Measurements from ENCODE around the gene CTNND1.

GRCh38 chr11:57786436-57786835, 24.8 kb downstream of the CTNND1 start:
- TF ChIP-seq CTCF (IDR thresholded peaks at IDR 0.05) = no peak
- no peak for TF ChIP-seq POLR2A (IDR thresholded peaks at IDR 0.05)
- TF ChIP-seq POLR2AphosphoS5 (IDR thresholded peaks at IDR 0.05) = no peak
